Kidney (tissue), 14 donors: Measurements from ENCODE around the gene LINGO4. TPM values are rescaled to one million over a fixed set of nuclear protein-coding genes. Genes with fewer than 3 reads are reported as not detected.
"Not testable (repeated sequence)": the region's sequence is repeated elsewhere in the genome, so short reads cannot be mapped to it uniquely, and the experiment has no call there.

Source experiments
- DNase-seq, 5 donors: peaks; one replicate each; pipeline ENCODE4 v3.0.0-alpha.2; 2013 to 2020
- FAIRE-seq: peaks from 2 replicates; lab custom pipeline; 2012; peaks lifted over from hg19 to GRCh38; lab: Jason Lieb, UNC
- H3K27ac ChIP-seq, 2 donors: one replicate each; pipeline ENCODE4 v1.7.0; 2013; ENCODE audit warnings: low read depth in 2 of 2, low read length in 2 of 2, inconsistent platforms in 1 of 2
- H3K27me3 ChIP-seq: one replicate; pipeline ENCODE4 v1.7.1; 2013; ENCODE audit warnings: low read length, inconsistent platforms; ENCODE audit not compliant: control insufficient read depth, insufficient read depth
- H3K36me3 ChIP-seq, 3 donors: one replicate each; pipeline versions ENCODE4 v1.7.0 to v1.7.1; 2013; ENCODE audit warnings: low read length in 3 of 3, control low read depth in 1 of 3, inconsistent platforms in 1 of 3; ENCODE audit not compliant: insufficient read depth in 3 of 3, control insufficient read depth in 2 of 3
- H3K4me1 ChIP-seq, 3 donors: one replicate each; pipeline versions ENCODE4 v1.7.0 to v1.7.1; 2013; ENCODE audit warnings: low read length in 3 of 3, inconsistent platforms in 1 of 3, low read depth in 1 of 3; ENCODE audit not compliant: control insufficient read depth in 2 of 3, insufficient read depth in 2 of 3
- H3K4me3 ChIP-seq, 3 donors: one replicate each; pipeline versions ENCODE4 v1.7.0 to v1.8.1; 2013; ENCODE audit warnings: low read length in 3 of 3, control low read depth in 1 of 3, inconsistent platforms in 1 of 3
- H3K9ac ChIP-seq, 3 donors: one replicate each; pipeline versions ENCODE4 v1.7.0 to v1.7.1; 2013; ENCODE audit warnings: low read length in 3 of 3, control low read depth in 1 of 3, inconsistent platforms in 1 of 3
- H3K9me3 ChIP-seq, 3 donors: one replicate each; pipeline versions ENCODE4 v1.7.0 to v1.7.1; 2013; ENCODE audit warnings: low read length in 3 of 3, control low read depth in 1 of 3, inconsistent platforms in 1 of 3; ENCODE audit not compliant: control insufficient read depth in 2 of 3, insufficient read depth in 1 of 3
- CTCF ChIP-seq: IDR thresholded peaks from 3 replicates; pipeline ENCODE4 v1.5.1; 2012; ENCODE audit warnings: mild to moderate bottlenecking, moderate library complexity, borderline replicate concordance; ENCODE audit not compliant: insufficient read depth; ENCODE audit errors: extremely low read depth
- intact Hi-C: fragments of 100-400 bp; cut with DNase I; formaldehyde crosslinking; loops from one replicate; pipeline ENCODE4 v1.11.1; 2022
- polyA plus RNA-seq: library from polyadenylated mRNA; stranded (reverse); fragments of 350-450 nt; fragmentation: Illumina TruSeq; extraction: RNeasy Lipid Tissue Mini Kit (QIAGEN cat#74804); gene quantifications from one replicate; pipeline ENCODE4 v1.2.3, GENCODE V29; 2014; ENCODE audit warnings: low read depth, low replicate concordance; ENCODE audit not compliant: insufficient read depth
- total RNA-seq: library from RNA; stranded (reverse); fragmentation: NEBNext Ultra II Directional; extraction: Animal tissue kit (Norgen Biotek cat#: 25700); gene quantifications from one replicate; pipeline ENCODE4 v1.2.1, GENCODE V29; 2021
- donor health status: control.
- donor health status: control.
- donor health status: control.
- donor health status: control.
- donor health status: control.
- donor health status: DM: yes; HTN: yes; CAD: no.
- donor health status: Normal renal cell carcinoma (clear cell type).

Gene LINGO4
- total and polyA plus RNA-seq, 2 donors from 2014 or later, result 0.32 to 0.41 TPM

GRCh38 chr1:151774256-151774922, 30.8 kb downstream of the LINGO4 start:
- peaks cover 0 to 11% (median 2%) of the 10 kb centered on the region in 3 donors for H3K36me3 ChIP-seq
- DNase-seq (no peak), FAIRE-seq (no peak)
- H3K27ac ChIP-seq, result peak overlapping the region in 1 of 2 donors; percentile 23
- intact Hi-C loops, result no loop called here
- no peaks in the 10 kb centered on the region for H3K9me3 ChIP-seq
- TF ChIP-seq CTCF, result no peak
- H3K4me1 ChIP-seq, result no peaks in the 10 kb centered on the region
- no peaks in the 10 kb centered on the region for H3K27me3 ChIP-seq
- H3K9ac ChIP-seq, result no peak overlapping the region
- H3K4me3 ChIP-seq, result no peak overlapping the region

- intact Hi-C loops, result no loop called here
- Histone ChIP-seq H3K27me3 (no peaks in the 10 kb centered on the region), H3K36me3 (peaks cover 0 to 10% (median 2%) of the 10 kb centered on the region in 3 donors), H3K9me3 (no peaks in the 10 kb centered on the region), H3K9ac (no peak overlapping the region), H3K4me1 (no peaks in the 10 kb centered on the region), H3K4me3 (no peak overlapping the region), H3K27ac (peak overlapping the region in 1 of 2 donors; percentile 23)
- DNase-seq (no peak), FAIRE-seq (no peak)
- no peak for TF ChIP-seq CTCF
These were observed 31.5 kb downstream of the LINGO4 start for GRCh38 chr1:151773702-151774101.

- H3K27ac ChIP-seq, H3K9ac ChIP-seq, H3K4me1 ChIP-seq, H3K36me3 ChIP-seq, intact Hi-C loops, H3K9me3 ChIP-seq, H3K4me3 ChIP-seq, H3K27me3 ChIP-seq, FAIRE-seq: not testable (repeated sequence)
- peak in 1 of 5 donors; percentile 70 for DNase-seq
These were observed 35.9 kb downstream of the LINGO4 start for GRCh38 chr1:151769270-151769669.

GRCh38 chr1:151768351-151769066, 36.7 kb downstream of the LINGO4 start:
- H3K4me1 ChIP-seq, H3K9ac ChIP-seq, H3K36me3 ChIP-seq, intact Hi-C loops, H3K27ac ChIP-seq, FAIRE-seq, H3K4me3 ChIP-seq, H3K9me3 ChIP-seq, H3K27me3 ChIP-seq: not testable (repeated sequence)
- peak in 2 of 5 donors; percentile 39 for DNase-seq
